Stomach (tissue), 9 donors: ENCODE data around the gene SOAT2. TPM values are rescaled to one million over a fixed set of nuclear protein-coding genes. Genes with fewer than 3 reads are reported as not detected.

Experiments
- DNase-seq, 2 donors: peaks; one replicate each; pipeline versions ENCODE4 v3.0.0 to v3.0.0-alpha.2; 2013 to 2019
- H3K27ac ChIP-seq, 5 donors: fragments of 200-600 bp in 4 of 5; sonication (generic) in 4 of 5; one replicate each; pipeline ENCODE4 v1.5.1; 2013 to 2019; ENCODE audit warnings: mild to moderate bottlenecking in 1 of 5, moderate library complexity in 1 of 5
- H3K27me3 ChIP-seq, 3 donors: fragments of 200-600 bp; sonication (generic); one replicate each; pipeline ENCODE4 v1.5.1; 2017 to 2019; ENCODE audit warnings: mixed run types in 1 of 3
- H3K36me3 ChIP-seq, 4 donors: fragments of 200-600 bp; sonication (generic); 1 replicate in 3 of 4; 2 replicates in 1 of 4; pipeline ENCODE4 v1.5.1; 2016 to 2019
- H3K4me1 ChIP-seq, 4 donors: fragments of 200-600 bp; sonication (generic); one replicate each; pipeline ENCODE4 v1.5.1; 2016 to 2019
- H3K4me3 ChIP-seq, 4 donors: fragments of 200-600 bp; sonication (generic) in 3 of 4; one replicate each; pipeline ENCODE4 v1.5.1; 2016 to 2019; ENCODE audit warnings: mild to moderate bottlenecking in 1 of 4
- H3K9me3 ChIP-seq, 4 donors: fragments of 200-600 bp; sonication (generic); one replicate each; pipeline ENCODE4 v1.5.1; 2016 to 2019
- EP300 ChIP-seq: sonication (generic); formaldehyde crosslinking; IDR thresholded peaks from one replicate; pipeline ENCODE4 v1.6.1; 2017; ENCODE audit warnings: antibody characterized with exemption
- POLR2A ChIP-seq, 4 donors: fragments of 450-650 bp; IDR thresholded peaks; one replicate each; pipeline ENCODE4 v1.6.1; 2016; ENCODE audit warnings: antibody characterized with exemption in 4 of 4, control low read depth in 2 of 4, mild to moderate bottlenecking in 1 of 4, moderate library complexity in 1 of 4
- POLR2AphosphoS5 ChIP-seq, 3 donors: sonication (generic); formaldehyde crosslinking; IDR thresholded peaks; one replicate each; pipeline ENCODE4 v1.6.1; 2016; ENCODE audit warnings: antibody characterized with exemption in 3 of 3
- WGBS, 5 donors: extraction: QIAGEN DNeasy Blood & Tissue Kit in 3 of 5; methylation state at CpG; one replicate each; pipeline versions ENCODE4 v1.1.5 to v1.1.7; 2013 to 2018; 5-methylcytosine and 5-hydroxymethylcytosine counted together
- intact Hi-C: fragments of 100-400 bp; cut with DNase I; formaldehyde crosslinking; loops from one replicate; pipeline ENCODE4 v1.15.1; 2023; ENCODE audit warnings: low total_unique reads
- polyA plus RNA-seq, 3 donors: library from polyadenylated mRNA; stranded (reverse); fragments of 200-250 nt; gene quantifications; one replicate each; pipeline ENCODE4 v1.2.3, GENCODE V29; 2013
- total RNA-seq, 5 donors: library from RNA; depleted of rRNA; stranded (reverse); fragments of >200 nt; gene quantifications; one replicate each; pipeline versions ENCODE4 v1.1.0 to v1.2.3, GENCODE V29; 2014 to 2016
- TF ChIP-seq, protein P1 (sequence below), 7 experiments: fragments of 450-650 bp in 4 of 7; fragments of 200-600 bp in 3 of 7; sonication (generic) in 3 of 7; IDR thresholded peaks; one replicate each; pipeline ENCODE4 v1.5.1; 2016 to 2019; ENCODE audit warnings: antibody characterized with exemption in 7 of 7, control low read depth in 2 of 7, mild to moderate bottlenecking in 1 of 7
- donor health status: healthy with polysubstance abuse.
- donor health status: Bipolar disorder and iron deficiency.
- donor health status: healthy.

The SOAT2 gene
- total and polyA plus RNA-seq, 8 donors, result 0.28 to 0.92 TPM; not detected in 6

DNA sequence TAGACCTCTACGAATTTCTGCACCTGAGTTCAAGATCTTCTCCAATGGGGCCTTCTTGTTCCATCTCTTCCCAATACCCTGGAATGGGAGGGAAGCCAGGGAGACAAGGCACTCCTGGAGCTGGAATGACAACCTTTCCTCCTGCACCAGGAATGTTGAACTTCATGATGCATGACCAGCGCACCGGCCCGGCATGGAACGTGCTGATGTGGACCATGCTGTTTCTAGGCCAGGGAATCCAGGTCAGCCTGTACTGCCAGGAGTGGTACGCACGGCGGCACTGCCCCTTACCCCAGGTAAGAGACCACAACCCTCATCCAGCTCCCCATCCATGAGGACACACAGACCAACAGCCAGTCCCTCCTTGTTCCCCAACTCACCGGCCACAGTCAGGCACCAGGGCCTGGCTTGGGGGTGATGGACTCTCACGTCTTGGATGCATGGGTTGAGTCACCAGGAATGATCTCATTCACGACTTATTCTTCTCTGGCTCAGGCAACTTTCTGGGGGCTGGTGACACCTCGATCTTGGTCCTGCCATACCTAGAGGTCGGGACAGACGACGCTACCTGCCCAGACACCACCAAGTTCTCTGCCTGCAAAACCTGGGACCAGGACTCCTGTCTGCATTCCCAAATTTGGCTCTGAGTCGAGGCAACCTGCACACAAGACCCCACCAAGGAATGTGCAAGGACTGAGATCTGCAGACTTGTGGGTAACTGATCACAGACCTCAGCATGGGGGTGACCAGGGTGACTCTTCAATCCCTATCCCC is 20.5 kb downstream of the SOAT2 start:
- DNase-seq, result no peak
- Histone ChIP-seq H3K4me3 (no peak overlapping the region), H3K27me3 (peaks cover 0 to 5% (median 0%) of the 10 kb centered on the region in 3 donors), H3K9me3 (no peaks in the 10 kb centered on the region), H3K4me1 (no peaks in the 10 kb centered on the region), H3K36me3 (no peaks in the 10 kb centered on the region), H3K27ac (no peak overlapping the region)
- TF ChIP-seq, protein P1, sequence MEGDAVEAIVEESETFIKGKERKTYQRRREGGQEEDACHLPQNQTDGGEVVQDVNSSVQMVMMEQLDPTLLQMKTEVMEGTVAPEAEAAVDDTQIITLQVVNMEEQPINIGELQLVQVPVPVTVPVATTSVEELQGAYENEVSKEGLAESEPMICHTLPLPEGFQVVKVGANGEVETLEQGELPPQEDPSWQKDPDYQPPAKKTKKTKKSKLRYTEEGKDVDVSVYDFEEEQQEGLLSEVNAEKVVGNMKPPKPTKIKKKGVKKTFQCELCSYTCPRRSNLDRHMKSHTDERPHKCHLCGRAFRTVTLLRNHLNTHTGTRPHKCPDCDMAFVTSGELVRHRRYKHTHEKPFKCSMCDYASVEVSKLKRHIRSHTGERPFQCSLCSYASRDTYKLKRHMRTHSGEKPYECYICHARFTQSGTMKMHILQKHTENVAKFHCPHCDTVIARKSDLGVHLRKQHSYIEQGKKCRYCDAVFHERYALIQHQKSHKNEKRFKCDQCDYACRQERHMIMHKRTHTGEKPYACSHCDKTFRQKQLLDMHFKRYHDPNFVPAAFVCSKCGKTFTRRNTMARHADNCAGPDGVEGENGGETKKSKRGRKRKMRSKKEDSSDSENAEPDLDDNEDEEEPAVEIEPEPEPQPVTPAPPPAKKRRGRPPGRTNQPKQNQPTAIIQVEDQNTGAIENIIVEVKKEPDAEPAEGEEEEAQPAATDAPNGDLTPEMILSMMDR (IDR thresholded peaks at IDR 0.05), result no peak
- TF ChIP-seq POLR2AphosphoS5 (IDR thresholded peaks at IDR 0.05), result no peak
- no peak for TF ChIP-seq POLR2A (IDR thresholded peaks at IDR 0.05)
- no peak for TF ChIP-seq EP300
- 89 to 95% (median 94%) methylated on average over 8 to 16 of the region's 16 CpGs for WGBS, 5 donors
- intact Hi-C loops, result no loop called here

DNA sequence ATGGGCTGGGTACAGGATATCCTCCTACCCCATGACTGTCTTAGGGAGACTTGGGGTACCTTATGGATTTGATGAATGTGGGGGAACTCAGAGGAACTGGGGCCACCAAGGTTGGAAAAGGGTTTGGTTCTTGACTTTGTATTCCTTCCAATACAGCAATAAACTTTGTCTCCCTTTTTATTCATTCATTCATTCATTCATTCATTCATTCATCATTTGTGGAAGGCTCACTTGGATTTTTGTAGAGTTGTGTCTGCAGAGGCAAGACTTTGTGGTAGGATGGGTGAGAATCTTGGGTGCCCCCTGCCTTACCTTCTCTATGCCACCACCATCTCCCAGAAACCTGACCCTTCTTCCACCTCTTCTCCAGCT is 21.1 kb downstream of the SOAT2 start:
- intact Hi-C loops, result no loop called here
- H3K36me3 ChIP-seq, result no peaks in the 10 kb centered on the region
- DNase-seq, result no peak
- H3K9me3 ChIP-seq, result no peaks in the 10 kb centered on the region
- no peak overlapping the region for H3K4me3 ChIP-seq
- no peaks in the 10 kb centered on the region for H3K4me1 ChIP-seq
- TF ChIP-seq EP300 (no peak), POLR2A (IDR thresholded peaks at IDR 0.05) (no peak), POLR2AphosphoS5 (IDR thresholded peaks at IDR 0.05) (no peak)
- TF ChIP-seq, protein P1 (IDR thresholded peaks at IDR 0.05), result no peak
- no peak overlapping the region for H3K27ac ChIP-seq
- H3K27me3 ChIP-seq, result peaks cover 0 to 6% (median 0%) of the 10 kb centered on the region in 3 donors

DNA sequence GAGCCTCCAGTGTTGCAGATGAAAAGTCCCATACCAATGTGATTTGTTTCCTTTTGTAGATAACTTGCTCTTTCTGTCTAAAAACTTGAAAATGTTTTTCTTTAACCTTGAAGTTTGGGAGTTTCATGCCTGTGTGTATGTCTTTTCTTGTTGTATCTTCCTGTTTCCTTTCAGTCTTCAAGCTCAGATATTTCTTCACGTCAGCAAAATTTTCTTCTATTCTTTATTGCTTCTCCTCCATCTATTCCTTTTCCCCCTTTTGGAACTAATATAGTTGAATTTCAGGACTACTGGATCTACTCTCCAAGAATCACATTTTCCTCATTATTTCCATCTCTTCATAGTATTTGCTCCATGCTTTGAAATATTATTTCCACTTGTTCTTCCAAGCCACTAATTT is 23.9 kb downstream of the SOAT2 start:
- TF ChIP-seq POLR2A (IDR thresholded peaks at IDR 0.05) (no peak), EP300 (no peak), POLR2AphosphoS5 (IDR thresholded peaks at IDR 0.05) (no peak)
- TF ChIP-seq, protein P1 (IDR thresholded peaks at IDR 0.05), result no peak
- H3K4me1 ChIP-seq, result no peaks in the 10 kb centered on the region
- H3K27me3 ChIP-seq, result peaks cover 0 to 6% (median 0%) of the 10 kb centered on the region in 3 donors
- no peaks in the 10 kb centered on the region for H3K9me3 ChIP-seq
- DNase-seq, result no peak
- no peaks in the 10 kb centered on the region for H3K36me3 ChIP-seq
- intact Hi-C loops, result no loop called here
- H3K4me3 ChIP-seq, result no peak overlapping the region
- WGBS, 5 donors, result 85 to 93% (median 87%) methylated on average over 1 of the region's 1 CpG
- H3K27ac ChIP-seq, result no peak overlapping the region

DNA sequence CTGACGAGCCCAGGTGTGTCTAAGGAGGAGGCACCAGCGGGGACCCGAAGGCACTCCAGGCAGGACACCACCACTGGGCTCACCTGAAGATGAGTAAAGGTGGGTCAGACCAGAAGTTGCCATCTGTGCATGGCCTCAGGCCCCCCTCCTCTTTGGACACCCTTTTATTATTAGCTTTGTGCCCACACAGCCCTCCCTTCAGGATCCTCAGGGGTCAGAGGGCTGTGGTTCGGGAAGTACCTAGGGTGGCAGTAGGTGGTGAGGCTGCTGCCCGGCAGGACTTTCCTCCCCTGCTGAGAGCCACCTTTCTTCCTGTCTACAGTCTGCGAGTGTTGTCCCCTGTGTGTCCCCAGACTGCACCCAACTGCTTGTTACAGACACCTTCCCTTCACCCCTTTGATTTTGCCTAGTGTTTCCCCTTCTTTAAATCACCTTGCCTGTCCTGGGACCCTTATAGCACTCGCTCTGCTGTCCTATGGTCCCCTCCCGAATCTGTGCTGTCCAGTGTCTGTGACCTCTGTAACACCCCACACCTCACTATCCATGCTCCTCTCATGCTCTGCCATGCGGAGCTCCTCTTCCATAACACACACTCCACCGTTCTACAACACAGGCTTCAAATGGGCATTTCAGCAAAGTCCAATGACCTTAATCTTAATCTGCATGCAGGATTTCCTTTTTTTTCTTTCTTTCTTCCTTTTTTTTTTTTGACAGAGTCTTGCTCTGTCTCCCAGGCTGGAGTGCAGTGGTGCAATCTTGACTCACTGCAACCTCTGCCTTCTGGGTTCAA is 25.7 kb downstream of the SOAT2 start:
- Histone ChIP-seq H3K4me1 (no peaks in the 10 kb centered on the region), H3K27me3 (peaks cover 0 to 6% (median 0%) of the 10 kb centered on the region in 3 donors), H3K4me3 (no peak overlapping the region), H3K9me3 (no peaks in the 10 kb centered on the region), H3K36me3 (no peaks in the 10 kb centered on the region), H3K27ac (no peak overlapping the region)
- WGBS, 5 donors, result 77 to 83% (median 80%) methylated on average over 10 of the region's 10 CpGs
- intact Hi-C loops, result no loop called here
- TF ChIP-seq, protein P1 (IDR thresholded peaks at IDR 0.05), result no peak
- TF ChIP-seq EP300 (no peak), POLR2AphosphoS5 (IDR thresholded peaks at IDR 0.05) (no peak), POLR2A (IDR thresholded peaks at IDR 0.05) (no peak)
- DNase-seq, result no peak
